HuH-7.5 (cell line): Measurements from ENCODE around the gene CHN2.

Experiments
- DNase-seq: peaks from one replicate; pipeline ENCODE4 v3.0.0; 2011; ENCODE audit warnings: low spot score

Gene CHN2

GRCh38 chr7:29194594-29195427, at the start of gene CHN2:
CHN2 (plus strand) TSS chr7:29194775.
- DNase-seq: peak; percentile 46

DNA sequence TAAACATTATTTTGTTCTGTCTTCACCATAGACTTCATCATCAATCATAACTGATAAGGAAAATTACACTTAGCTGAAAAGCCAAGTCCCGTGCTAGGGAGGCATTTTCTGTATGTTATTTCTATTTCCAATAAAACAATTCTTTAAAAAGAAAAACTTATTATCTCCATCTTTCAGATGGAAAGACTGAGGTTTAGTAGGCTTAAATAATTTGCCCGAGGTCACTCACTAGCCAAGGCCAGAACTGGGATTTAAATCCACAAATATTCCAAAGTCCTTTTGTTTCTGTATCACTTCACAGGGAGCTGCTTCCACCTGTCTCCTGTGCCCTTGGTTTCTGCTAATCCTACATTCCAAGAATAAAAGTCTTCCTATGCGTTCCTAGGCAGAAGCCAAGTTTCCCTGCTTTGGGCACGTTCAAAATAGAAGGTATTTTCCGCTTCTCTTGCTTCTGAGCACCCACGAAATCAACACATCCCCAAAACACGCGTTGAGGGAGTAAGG, 49.0 kb upstream of the CHN2 start:
- no peak for DNase-seq

DNA sequence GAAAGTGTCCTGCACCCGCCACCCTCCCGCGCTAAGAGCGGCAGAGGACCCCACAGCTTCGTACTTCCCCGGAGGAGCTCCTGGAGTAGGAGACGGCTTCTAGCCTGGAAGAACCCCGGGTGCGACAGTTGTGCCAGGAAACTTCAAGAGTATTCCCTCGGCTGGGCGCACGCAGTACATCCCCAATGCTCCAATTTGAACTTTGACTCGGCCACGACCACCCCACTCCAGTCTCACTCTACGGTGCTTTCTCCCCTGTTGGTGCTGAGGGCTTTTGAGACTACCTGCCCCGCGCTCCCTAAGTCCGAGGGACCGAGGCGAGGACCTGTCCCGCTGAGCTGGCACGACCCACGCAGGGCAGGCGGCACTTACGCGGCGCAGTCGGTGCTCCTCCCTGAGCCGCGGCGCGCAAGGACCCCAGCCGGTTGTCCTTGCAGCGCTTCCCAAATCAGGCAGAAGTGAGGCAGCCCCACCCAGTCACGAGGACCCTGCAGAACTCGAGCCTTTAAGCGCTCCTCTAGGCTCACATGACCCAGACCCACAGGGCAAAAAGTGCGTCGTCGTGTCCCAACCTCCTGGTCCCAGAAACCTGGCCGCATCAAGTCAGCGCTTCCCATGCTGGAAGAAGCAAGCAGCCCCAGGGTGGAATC, 48.4 kb upstream of the CHN2 start, which contains the start of gene CPVL:
Gene CPVL, minus strand, starts transcription at position 481 of the 650 bp plus-strand sequence. CDS start 25,476 bp downstream, outside the sequence.
- DNase-seq: no peak

DNA sequence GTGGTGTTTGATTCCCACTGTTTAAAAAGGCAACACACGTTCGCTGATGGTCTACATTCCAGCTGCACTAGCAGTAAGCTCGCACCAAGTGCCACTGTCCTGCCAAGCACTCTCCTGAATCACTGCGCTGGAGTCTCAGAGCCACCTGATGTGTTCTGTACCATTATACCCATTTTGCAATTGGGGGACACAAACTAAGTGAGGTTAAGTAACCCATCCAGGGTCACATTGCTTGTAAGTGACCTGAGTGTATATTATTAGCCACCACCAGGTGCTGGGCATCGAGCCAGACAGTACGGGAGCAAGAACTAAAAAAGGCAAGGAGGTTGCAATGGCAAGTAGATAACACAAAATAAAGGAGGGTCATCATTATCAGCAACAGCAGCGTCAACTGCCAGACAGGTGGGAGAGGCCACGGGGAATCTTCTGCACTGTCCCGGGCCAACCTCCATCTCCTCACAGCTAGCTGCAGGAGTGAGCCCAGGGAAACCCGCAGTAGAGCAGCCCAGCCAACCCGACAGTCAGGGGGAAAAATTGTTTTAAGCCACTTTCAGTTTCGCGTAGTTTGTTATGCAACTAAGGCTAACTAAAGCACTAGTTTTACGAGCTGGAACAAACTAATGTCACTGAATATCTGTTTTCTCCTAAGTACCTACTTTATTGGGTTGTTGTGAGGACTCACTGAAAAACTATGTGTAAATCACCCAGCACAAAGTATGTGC, 47.5 kb upstream of the CHN2 start:
- DNase-seq: peak; percentile 19

DNA sequence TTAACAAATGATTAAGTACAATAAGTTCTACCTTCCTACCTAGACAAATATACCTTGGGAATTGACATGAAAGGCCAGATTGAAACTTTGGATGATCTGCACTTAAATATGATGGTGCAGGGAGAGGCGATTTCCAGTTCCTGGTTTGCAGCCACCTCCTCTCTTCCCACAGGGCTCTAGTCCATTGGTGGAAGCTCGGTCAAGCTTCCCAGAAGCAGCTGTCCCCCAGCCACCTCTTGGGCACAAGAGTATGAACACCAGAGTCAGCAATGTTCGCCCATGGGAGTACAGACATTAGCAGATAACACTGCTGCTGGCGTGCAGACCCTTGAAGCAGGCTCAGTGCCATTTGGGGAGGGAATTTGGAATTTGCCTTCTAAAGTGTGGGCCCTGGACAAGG, 46.8 kb upstream of the CHN2 start:
- DNase-seq: no peak

GRCh38 chr7:29149036-29149435, 45.5 kb upstream of the CHN2 start:
- no peak for DNase-seq

DNA sequence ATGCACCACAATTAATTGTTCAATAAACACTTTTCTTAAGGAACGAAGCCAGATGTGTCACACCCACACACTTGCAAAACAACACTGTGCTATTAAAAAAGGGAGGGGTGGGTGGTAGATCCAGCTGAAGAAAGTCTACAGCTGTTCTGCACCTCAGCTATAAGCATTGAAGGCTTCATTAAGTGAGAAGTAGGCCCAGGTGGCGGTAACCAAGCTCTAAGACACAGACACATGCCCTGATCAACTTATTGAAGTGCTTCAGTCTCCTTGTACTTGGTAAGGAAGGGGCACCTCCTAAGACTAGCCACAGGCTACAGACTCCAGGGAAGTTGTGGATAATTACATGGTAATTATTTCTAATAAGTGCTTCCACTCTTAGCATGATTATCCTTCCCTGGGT, 43.7 kb upstream of the CHN2 start:
- DNase-seq: no peak

DNA sequence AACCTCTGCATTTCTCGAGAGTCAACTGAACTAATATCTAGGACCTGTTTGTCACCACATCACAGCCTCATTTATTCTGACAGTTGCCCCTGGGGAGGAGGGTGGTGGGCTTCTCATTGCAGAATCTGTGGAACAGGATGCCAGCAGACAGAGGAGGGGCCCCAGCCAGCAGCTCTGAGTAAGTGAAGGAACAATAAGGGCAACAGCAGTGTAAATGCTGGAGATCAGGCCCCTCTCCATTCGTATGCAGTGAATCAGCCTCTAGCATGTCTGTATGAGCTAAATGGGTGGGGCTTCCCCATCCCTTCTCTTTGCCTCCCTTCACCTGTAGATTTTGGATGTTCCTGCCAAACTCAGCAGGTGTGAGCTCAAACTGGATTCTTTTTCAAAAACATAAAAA, 40.5 kb upstream of the CHN2 start:
- DNase-seq: no peak

- DNase-seq: no peak
Measured at GRCh38 chr7:29156907-29157452, 37.6 kb upstream of the CHN2 start.

DNA sequence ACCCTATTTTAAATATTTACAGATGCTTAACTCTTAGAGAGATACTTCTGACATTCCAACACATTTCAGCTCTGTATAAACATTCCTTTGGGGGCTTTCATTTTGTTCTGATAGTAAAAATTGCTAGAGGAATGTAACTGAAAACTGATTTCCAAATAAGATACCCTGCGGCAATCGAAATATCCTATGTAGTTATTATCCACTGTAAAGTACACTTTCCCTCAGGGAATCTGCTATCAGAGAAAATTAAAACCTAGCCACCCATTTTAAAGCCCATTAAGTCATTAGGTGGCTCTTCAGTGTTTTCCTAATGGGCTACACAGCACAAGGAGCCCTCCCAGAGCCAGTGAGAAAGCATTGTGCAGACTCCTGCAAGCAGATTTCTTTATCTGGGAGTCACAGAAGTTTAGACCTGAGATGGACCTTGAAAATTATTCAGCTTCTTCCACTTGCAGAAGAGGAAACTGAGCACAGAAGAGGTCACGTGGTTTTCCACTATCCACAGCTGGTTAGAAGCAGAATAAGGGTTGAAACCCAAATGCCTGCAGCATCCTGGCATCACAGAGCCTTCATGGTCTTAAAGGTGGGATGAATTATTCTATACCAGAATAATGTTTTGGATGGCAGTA, 35.7 kb upstream of the CHN2 start:
- DNase-seq: no peak

DNA sequence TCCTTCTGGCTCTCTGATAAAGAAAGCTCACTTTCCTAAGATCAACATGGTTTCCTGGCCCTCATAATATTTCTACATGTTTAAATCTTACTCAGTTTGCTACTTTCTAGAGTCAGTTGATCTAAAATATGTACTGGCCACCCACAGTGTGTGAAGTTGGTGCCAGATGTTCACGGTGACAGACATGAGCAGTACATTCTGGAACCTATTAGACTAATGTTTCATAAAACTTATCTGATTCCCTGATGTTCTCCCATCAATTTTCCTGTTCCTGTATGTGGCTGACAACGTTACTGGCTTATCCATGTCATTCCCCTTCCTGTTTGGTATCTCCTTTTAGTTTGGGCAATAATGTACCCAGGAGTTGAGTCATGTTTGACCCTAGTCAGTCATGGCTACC, 34.5 kb upstream of the CHN2 start:
- DNase-seq: no peak

GRCh38 chr7:29161231-29161630, 33.3 kb upstream of the CHN2 start:
- DNase-seq: no peak

- DNase-seq: no peak
Measured at GRCh38 chr7:29162577-29162976, 32.0 kb upstream of the CHN2 start.

- no peak for DNase-seq
Measured at GRCh38 chr7:29163854-29164253, 30.7 kb upstream of the CHN2 start.

DNA sequence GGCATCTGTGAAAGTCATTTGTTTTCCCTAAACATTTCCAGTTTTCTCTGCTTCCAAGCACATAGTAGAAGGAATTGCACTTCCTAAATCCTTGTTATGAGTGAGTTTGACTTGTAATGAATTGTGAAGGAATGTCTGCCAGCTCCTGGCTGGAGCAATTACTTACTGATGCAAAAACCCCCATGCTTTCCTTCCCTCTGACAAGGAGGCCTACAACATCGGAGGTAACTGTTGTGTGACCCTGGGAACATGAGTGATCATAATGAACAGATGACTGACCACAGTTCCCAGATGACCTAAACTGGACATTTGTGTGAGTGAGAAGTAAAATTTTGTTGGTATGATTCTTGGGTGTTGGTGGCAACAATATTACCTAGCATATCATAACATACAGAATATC, 26.9 kb upstream of the CHN2 start:
- no peak for DNase-seq

GRCh38 chr7:29170781-29171180, 23.8 kb upstream of the CHN2 start:
- no peak for DNase-seq

GRCh38 chr7:29173458-29173857, 21.1 kb upstream of the CHN2 start:
- no peak for DNase-seq

DNA sequence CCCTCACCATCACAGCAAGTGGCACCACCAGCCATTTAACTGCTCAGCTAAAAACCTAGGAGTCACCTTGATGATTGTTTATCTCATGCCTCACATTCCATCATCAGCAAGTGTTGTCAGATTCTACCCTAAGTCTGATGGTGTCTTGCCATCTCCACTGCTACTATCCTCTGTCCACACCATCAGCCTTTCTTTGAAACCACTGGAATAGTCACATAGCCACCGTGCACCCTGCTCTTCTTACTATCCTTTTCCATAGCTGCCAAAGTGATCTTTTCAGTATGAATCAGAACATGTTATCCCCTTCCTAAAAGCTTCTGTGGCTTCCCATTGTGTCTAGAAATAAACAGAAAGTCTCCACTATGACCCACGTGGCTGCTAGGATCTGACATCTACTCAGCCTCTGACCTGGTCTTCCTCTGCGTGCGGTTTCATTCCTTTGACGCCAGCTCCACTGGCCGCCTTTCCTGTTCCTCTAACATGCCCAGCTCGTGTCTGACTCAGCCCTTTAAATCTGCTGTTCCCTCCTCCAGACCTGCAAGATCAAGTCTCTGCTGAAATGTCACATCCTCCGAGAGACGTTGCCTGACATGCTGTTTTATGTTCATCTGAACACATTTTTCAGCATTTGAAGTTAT, 16.5 kb upstream of the CHN2 start:
- no peak for DNase-seq

GRCh38 chr7:29179115-29179514, 15.5 kb upstream of the CHN2 start:
- DNase-seq: no peak

DNA sequence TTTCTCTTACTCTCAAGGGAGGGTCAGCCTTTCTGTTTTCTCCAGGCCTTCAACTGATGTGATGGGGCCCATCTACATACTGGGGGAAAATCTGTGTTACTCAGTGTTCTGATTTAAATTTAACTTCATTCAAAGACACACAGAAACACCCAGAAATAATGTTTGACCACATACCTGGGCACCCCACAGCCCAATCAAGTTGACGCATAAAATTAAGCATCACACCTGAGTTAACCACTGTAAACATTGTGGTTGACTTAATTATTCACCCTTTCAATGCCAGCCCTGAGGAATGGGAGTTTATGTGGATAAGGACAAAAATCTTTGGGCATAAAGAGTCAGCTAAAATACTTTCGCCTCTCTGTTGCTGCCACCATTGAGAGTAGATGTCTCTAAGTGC, 10.0 kb upstream of the CHN2 start:
- no peak for DNase-seq

GRCh38 chr7:29185613-29186012, 9.0 kb upstream of the CHN2 start:
- no peak for DNase-seq
